HG02852 (cell line): ENCODE results near the gene LRRC4C.

Source experiments
- ATAC-seq: cut with Tn5 transposase; IDR thresholded peaks from one replicate; pipeline ENCODE4 v1.9.1; 2021; ENCODE audit warnings: mild to moderate bottlenecking, moderate library complexity; ENCODE audit not compliant: unreplicated experiment

Gene LRRC4C

GRCh38 chr11:41333357-41333756 is 126.1 kb downstream of the LRRC4C start:
- ATAC-seq, result no peak

GRCh38 chr11:41328324-41328723 is 131.1 kb downstream of the LRRC4C start:
- no peak for ATAC-seq

- no peak for ATAC-seq
Measured at GRCh38 chr11:41323446-41323845, 136.0 kb downstream of the LRRC4C start.

GRCh38 chr11:41320653-41321052 is 138.8 kb downstream of the LRRC4C start:
- ATAC-seq, result peak; percentile 31

- peak; percentile 52 for ATAC-seq
Measured at GRCh38 chr11:41320238-41320637, 139.2 kb downstream of the LRRC4C start.

- no peak for ATAC-seq
Measured at GRCh38 chr11:41319434-41319833, 140.0 kb downstream of the LRRC4C start.

- ATAC-seq, result no peak
Measured at GRCh38 chr11:41316751-41317150, 142.7 kb downstream of the LRRC4C start.

- no peak for ATAC-seq
Measured at GRCh38 chr11:41313226-41313625, 146.2 kb downstream of the LRRC4C start.

- ATAC-seq, result peak; percentile 12
Measured at GRCh38 chr11:41309716-41310115, 149.7 kb downstream of the LRRC4C start.

GRCh38 chr11:41309111-41309522 is 150.3 kb downstream of the LRRC4C start:
- ATAC-seq, result peak; percentile 80

GRCh38 chr11:41308286-41308685 is 151.2 kb downstream of the LRRC4C start:
- ATAC-seq, result no peak

GRCh38 chr11:41307296-41308080 is 152.0 kb downstream of the LRRC4C start:
- ATAC-seq, result no peak

- ATAC-seq, result peak; percentile 19
Measured at GRCh38 chr11:41306431-41306830, 153.0 kb downstream of the LRRC4C start.

- ATAC-seq, result no peak
Measured at GRCh38 chr11:41301023-41301422, 158.4 kb downstream of the LRRC4C start.

GRCh38 chr11:41289408-41289807 is 170.0 kb downstream of the LRRC4C start:
- ATAC-seq, result peak; percentile 75

GRCh38 chr11:41286751-41287150 is 172.7 kb downstream of the LRRC4C start:
- no peak for ATAC-seq

- no peak for ATAC-seq
Measured at GRCh38 chr11:41284354-41284753, 175.1 kb downstream of the LRRC4C start.

- no peak for ATAC-seq
Measured at GRCh38 chr11:41283191-41283930, 176.1 kb downstream of the LRRC4C start.

GRCh38 chr11:41282395-41282794 is 177.1 kb downstream of the LRRC4C start:
- ATAC-seq, result no peak

- ATAC-seq, result no peak
Measured at GRCh38 chr11:41281131-41281742, 178.2 kb downstream of the LRRC4C start.

GRCh38 chr11:41274831-41275230 is 184.6 kb downstream of the LRRC4C start:
- ATAC-seq, result no peak

GRCh38 chr11:41273908-41274307 is 185.5 kb downstream of the LRRC4C start:
- ATAC-seq, result no peak
